ENCODE measurements around the gene NDUFA8. TPM values are rescaled to one million over a fixed set of nuclear protein-coding genes. Genes with fewer than 3 reads are reported as not detected.

Gene NDUFA8
- total RNA-seq, 1 experiment from 2014 or later: 55.5 TPM

DNA sequence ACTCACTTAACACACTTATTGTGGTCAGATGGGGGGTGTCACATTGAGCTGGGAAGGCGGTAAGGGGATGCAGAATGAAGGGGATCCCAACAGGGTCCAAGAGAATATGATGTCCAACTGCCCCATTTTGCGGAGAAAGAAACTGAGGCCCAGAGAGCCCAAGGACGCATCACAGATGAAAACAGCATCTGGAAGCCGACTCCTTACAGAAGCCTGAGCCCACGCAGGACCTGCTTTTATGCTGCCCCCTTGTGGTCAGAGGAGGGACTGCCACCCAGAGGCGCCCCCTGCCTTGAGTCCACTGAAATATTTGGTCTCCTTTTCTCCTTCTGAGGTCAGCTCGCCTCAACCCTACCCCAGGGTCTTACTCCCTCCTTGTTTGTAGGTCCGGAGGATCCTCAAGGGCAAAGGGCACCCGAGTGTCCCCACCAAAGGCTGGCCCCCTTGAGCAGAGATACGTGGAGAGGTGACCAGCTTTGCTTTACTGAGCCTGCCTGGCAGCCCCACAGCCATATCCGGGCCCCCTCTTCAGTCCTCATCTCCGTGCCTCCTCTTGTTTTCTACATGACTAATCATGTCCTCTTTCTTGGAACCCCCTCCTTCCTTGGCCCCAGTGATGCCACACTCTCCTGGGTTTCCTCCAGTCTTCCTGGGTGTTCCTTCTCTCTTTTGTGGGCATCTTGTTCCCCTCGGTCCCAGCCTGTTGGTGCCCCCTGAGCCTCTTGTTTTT is 36.5 kb downstream of the NDUFA8 start:
- H3K27ac ChIP-seq (ENCODE audit: low read length): no peak overlapping the region
- DNase-seq (ENCODE audit: low read depth, low spot score) (peak; percentile 43), ATAC-seq (peak; percentile 57; the same call in 1 of the 2 replicates)
- in situ Hi-C loops (cut with HindIII; ENCODE audit: low pct_unique_long_range_greater_than_20kb, low sequenced_read_pairs): no loop called here
- no peaks in the 10 kb centered on the region; the same call in 1 of the 2 replicates for H3K4me1 ChIP-seq (ENCODE audit: control insufficient read depth, insufficient read depth, low read length)
- no peak for TF ChIP-seq SIN3A (IDR thresholded peaks at IDR 0.05; ENCODE audit: borderline replicate concordance, insufficient read depth, low read depth, low read length)
- TF ChIP-seq REST (IDR thresholded peaks at IDR 0.05; ENCODE audit: insufficient read depth in 1 of 2, low read depth in 2 of 2, low read length in 1 of 2): no peak
- peak; percentile 94 for TF ChIP-seq CTCF (IDR thresholded peaks at IDR 0.05)
- TF ChIP-seq TCF7L2 (IDR thresholded peaks at IDR 0.05; ENCODE audit: low read depth, low read length): no peak
- TF ChIP-seq POLR2AphosphoS5 (IDR thresholded peaks at IDR 0.05; ENCODE audit: low read depth, low read length): no peak
- H3K4me3 ChIP-seq (ENCODE audit: low read depth in 2 of 2, low read length in 2 of 2): no peak overlapping the region
- H3K27me3 ChIP-seq (ENCODE audit: control insufficient read depth, insufficient read depth, low read length): no peaks in the 10 kb centered on the region
- no TSS peak for BruUV-seq (replicated peaks)
- H3K9me3 ChIP-seq (ENCODE audit: control insufficient read depth, insufficient read depth, low read depth, low read length): no peaks in the 10 kb centered on the region
- CTCF ChIA-PET: interaction anchor here (0.7 to 4.3 kb wide), 2 partner anchors 8 to 24 kb away, joined by 3 to 33 read pairs; no protein-coding TSS in a partner anchor
- H3K36me3 ChIP-seq (ENCODE audit: control insufficient read depth, insufficient read depth, low read length): no peaks in the 10 kb centered on the region
- intact Hi-C loops (cut with micrococcal nuclease; ENCODE audit: unreplicated experiment): loop anchor here (2.0 to 10.0 kb wide), 2 partner anchors 24 to 692 kb away; no protein-coding TSS in a partner anchor
- POLR2A ChIA-PET: no interaction called here

GRCh38 chr9:122122468-122122867 is 37.1 kb downstream of the NDUFA8 start:
- H3K36me3 ChIP-seq (ENCODE audit: control insufficient read depth, insufficient read depth, low read length): no peaks in the 10 kb centered on the region
- intact Hi-C loops (cut with micrococcal nuclease; ENCODE audit: unreplicated experiment): loop anchor here (2.0 to 10.0 kb wide), 2 partner anchors 24 to 692 kb away; no protein-coding TSS in a partner anchor
- no peak for ATAC-seq
- no peaks in the 10 kb centered on the region for H3K9me3 ChIP-seq (ENCODE audit: control insufficient read depth, insufficient read depth, low read depth, low read length)
- H3K4me1 ChIP-seq (ENCODE audit: control insufficient read depth, insufficient read depth, low read length): no peaks in the 10 kb centered on the region; the same call in 1 of the 2 replicates
- H3K4me3 ChIP-seq (ENCODE audit: low read depth in 2 of 2, low read length in 2 of 2): no peak overlapping the region
- TF ChIP-seq TCF7L2 (IDR thresholded peaks at IDR 0.05; ENCODE audit: low read depth, low read length): no peak
- no peak for TF ChIP-seq SIN3A (IDR thresholded peaks at IDR 0.05; ENCODE audit: borderline replicate concordance, insufficient read depth, low read depth, low read length)
- no peak for TF ChIP-seq CTCF (IDR thresholded peaks at IDR 0.05)
- no peak for TF ChIP-seq REST (IDR thresholded peaks at IDR 0.05; ENCODE audit: insufficient read depth in 1 of 2, low read depth in 2 of 2, low read length in 1 of 2)
- TF ChIP-seq POLR2AphosphoS5 (IDR thresholded peaks at IDR 0.05; ENCODE audit: low read depth, low read length): no peak
- ChIA-PET CTCF (interaction anchor here (4.3 kb wide), 1 partner anchor 24 kb away, joined by 33 read pairs; no protein-coding TSS in a partner anchor), POLR2A (no interaction called here)
- in situ Hi-C loops (cut with HindIII; ENCODE audit: low pct_unique_long_range_greater_than_20kb, low sequenced_read_pairs): no loop called here
- no peak overlapping the region for H3K27ac ChIP-seq (ENCODE audit: low read length)
- no TSS peak for BruUV-seq (replicated peaks)
- H3K27me3 ChIP-seq (ENCODE audit: control insufficient read depth, insufficient read depth, low read length): no peaks in the 10 kb centered on the region
- no peak for DNase-seq (ENCODE audit: low read depth, low spot score)

Data from Panc1 (cell line).